Activated CD4-positive, alpha-beta memory T cell treated with anti-CD3 and anti-CD28 coated beads for 36 hours (primary cell): ENCODE results near the gene TFAP2D. TPM values are rescaled to one million over a fixed set of nuclear protein-coding genes. Genes with fewer than 3 reads are reported as not detected.

ENCODE experiments used
- CTCF ChIA-PET: fragments of 350-600 bp; sonication (Branson Sonifier 250); formaldehyde crosslinking; loops from one replicate; lab custom pipeline; 2021; ENCODE audit warnings: antibody characterized with exemption, inconsistent platforms; lab: Charles Lee
- POLR2A ChIA-PET: fragments of 350-600 bp; sonication (Branson Sonifier 250); formaldehyde crosslinking; loops from one replicate; lab custom pipeline; 2021; ENCODE audit warnings: antibody characterized with exemption; lab: Charles Lee
- DNase-seq: peaks from one replicate; pipeline ENCODE4 v3.0.0-alpha.2; 2020
- H3K27ac Mint-ChIP-seq: one replicate; pipeline ENCODE4 v1.8.0; 2021; ENCODE audit warnings: mixed read lengths
- H3K27me3 Mint-ChIP-seq: one replicate; pipeline ENCODE4 v1.8.0; 2021; ENCODE audit warnings: mixed read lengths
- H3K36me3 Mint-ChIP-seq: one replicate; pipeline ENCODE4 v1.8.0; 2021; ENCODE audit warnings: mixed read lengths
- H3K4me1 Mint-ChIP-seq: one replicate; pipeline ENCODE4 v1.8.0; 2021; ENCODE audit warnings: low read depth, mixed read lengths
- H3K4me3 Mint-ChIP-seq: one replicate; pipeline ENCODE4 v1.8.0; 2021; ENCODE audit warnings: mild to moderate bottlenecking, mixed read lengths
- H3K9me3 Mint-ChIP-seq: one replicate; pipeline ENCODE4 v1.8.0; 2021; ENCODE audit warnings: mixed read lengths
- intact Hi-C: fragments of 100-400 bp; cut with micrococcal nuclease; formaldehyde crosslinking; loops from one replicate; pipeline ENCODE4 v1.15.1; 2023
- total RNA-seq, 2 experiments: library from RNA; stranded (reverse); gene quantifications; one replicate each; pipeline ENCODE4 v1.2.3, GENCODE V29; 2021

The TFAP2D gene
- total RNA-seq, 2 experiments from 2014 or later, result not detected

DNA sequence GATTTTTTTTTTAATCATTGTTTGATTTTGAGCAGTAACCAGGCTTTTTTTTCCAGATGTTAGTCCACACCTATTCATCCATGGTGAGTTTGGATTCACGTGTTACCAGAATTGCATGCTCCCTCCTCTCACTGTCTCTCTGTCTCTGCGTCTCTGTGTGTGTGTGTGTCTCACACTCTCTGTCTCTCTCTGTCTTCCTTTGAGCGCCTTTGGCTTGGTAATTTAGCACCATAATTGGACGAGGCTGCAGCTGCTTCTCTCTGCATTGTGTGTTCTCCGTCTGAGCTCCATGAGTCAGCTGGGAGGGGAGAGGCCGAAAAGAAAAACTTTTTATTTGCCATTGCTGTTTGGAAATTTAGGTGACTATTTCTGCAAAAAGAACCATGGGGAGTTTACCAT is 108.8 kb downstream of the TFAP2D start:
- intact Hi-C loops, result loop anchor here (10.0 kb wide), 1 partner anchor 107 kb away; the partner anchor contains the start of gene TFAP2D

More for the DNA sequence above, 108.8 kb downstream of the TFAP2D start:
- Mint-ChIP-seq H3K27ac (no peak overlapping the region), H3K4me1 (peaks cover 10% of the 10 kb centered on the region), H3K4me3 (no peak overlapping the region), H3K36me3 (no peaks in the 10 kb centered on the region), H3K27me3 (peaks cover 82% of the 10 kb centered on the region), H3K9me3 (peaks cover 2% of the 10 kb centered on the region)
- ChIA-PET CTCF (no interaction called here), POLR2A (no interaction called here)
- DNase-seq, result no peak

Other genes starting within 250 kb of the TFAP2D start
- not detected for gene TFAP2B, start 105.3 kb downstream of the TFAP2D start, total RNA-seq